ENCODE measurements around the gene NCSTN. TPM values are rescaled to one million over a fixed set of nuclear protein-coding genes. Genes with fewer than 3 reads are reported as not detected.
"Not testable (repeated sequence)": the region's sequence is repeated elsewhere in the genome, so short reads cannot be mapped to it uniquely, and the experiment has no call there.

The NCSTN gene
- total RNA-seq, 1 experiment from 2014 or later, result 67.8 TPM

DNA sequence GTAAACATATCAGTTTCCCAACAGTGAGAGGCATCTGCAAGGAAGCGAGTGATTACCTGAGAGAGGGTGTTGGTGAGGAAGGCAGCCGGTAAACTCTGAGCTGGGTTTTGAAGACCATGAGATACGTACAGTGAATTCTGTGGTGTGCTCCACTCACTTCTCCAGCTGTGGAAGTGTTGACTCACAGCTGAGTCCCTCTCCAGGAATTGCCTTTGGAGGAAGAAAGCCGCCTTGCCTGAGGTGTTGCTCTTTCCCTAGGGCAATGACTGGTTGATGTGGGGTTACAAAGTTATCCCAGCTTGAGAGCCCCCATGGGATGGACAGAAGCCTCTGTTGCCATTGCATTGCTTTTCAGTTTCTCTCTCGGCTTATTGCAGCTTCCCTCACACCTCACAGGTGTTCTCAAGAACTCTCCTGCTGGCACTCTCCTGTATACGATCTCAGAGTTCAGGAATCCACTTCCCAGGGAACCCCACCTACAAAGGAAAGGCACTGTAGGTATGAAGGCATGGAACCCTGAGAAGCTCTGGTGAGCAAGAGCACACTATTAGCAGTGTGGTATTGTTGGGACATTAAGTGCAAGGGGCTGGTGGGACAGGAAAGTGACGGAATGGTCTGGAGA, 34.5 kb downstream of the NCSTN start:
- H3T11ph ChIP-seq (ENCODE audit: low read length), result no peak overlapping the region
- no peak overlapping the region for H3K4ac ChIP-seq (ENCODE audit: low read depth, low read length)
- no peak overlapping the region for H2AFZ ChIP-seq (ENCODE audit: low read length)
- H3K9me3 Mint-ChIP-seq, result no peaks in the 10 kb centered on the region; a peak in 1 of 5 replicates
- H3K14ac ChIP-seq (ENCODE audit: insufficient read depth, low read length), result no peak overlapping the region
- no peak overlapping the region for H3K56ac ChIP-seq (ENCODE audit: insufficient read length, low read depth, low read length)
- peaks cover 7% of the 10 kb centered on the region for H3K23me2 ChIP-seq (ENCODE audit: insufficient read length, low read depth, low read length, poor library complexity, severe bottlenecking)
- H4K20me1 ChIP-seq (ENCODE audit: control insufficient read depth, insufficient read depth, insufficient read length), result no peaks in the 10 kb centered on the region
- no CpG with 5 or more reads among the region's 7 CpGs for whole genome bisulfite sequencing (ENCODE audit: extremely low coverage, insufficient read length, low lambda C conversion rate)
- no peak overlapping the region for H4K8ac ChIP-seq (replicated peaks; ENCODE audit: insufficient read length, low read depth, low read length)
- H2BK20ac ChIP-seq (ENCODE audit: low read depth, low read length, poor library complexity, severe bottlenecking), result no peak overlapping the region
- no peak overlapping the region for H2BK12ac ChIP-seq (ENCODE audit: insufficient read length, low read depth, low read length)
- no peak overlapping the region for H2AK5ac ChIP-seq (ENCODE audit: insufficient read length, low read length)
- H4K5ac ChIP-seq (ENCODE audit: insufficient read length, low read depth, low read length), result no peak overlapping the region
- no peak overlapping the region for H3K9ac ChIP-seq (ENCODE audit: extremely low read depth, insufficient read length, low read length)
- peaks cover 41 to 47% of the 10 kb centered on the region in 2 experiments for H3K4me1 Mint-ChIP-seq
- no peak overlapping the region for H3K4me2 ChIP-seq (ENCODE audit: insufficient read depth, insufficient read length, low read length)
- H3K27ac ChIP-seq (ENCODE audit: insufficient read length, low read depth, low read length), result no peak overlapping the region
- H3K18ac ChIP-seq (ENCODE audit: insufficient read length, low read depth, low read length), result no peak overlapping the region
- no peak overlapping the region for H2BK120ac ChIP-seq (ENCODE audit: low read depth, low read length, poor library complexity, severe bottlenecking)
- no peaks in the 10 kb centered on the region for H3K79me2 ChIP-seq (ENCODE audit: insufficient read depth, low read length)
- no peaks in the 10 kb centered on the region for H3K79me1 ChIP-seq (ENCODE audit: insufficient read depth, low read depth, low read length, poor library complexity, severe bottlenecking)
- H3K36me3 Mint-ChIP-seq (ENCODE audit: insufficient read depth in 1 of 3, low read depth in 3 of 3), result no peaks in the 10 kb centered on the region
- H4K91ac ChIP-seq (ENCODE audit: insufficient read length, low read depth, low read length), result no peak overlapping the region
- H3K9me3 ChIP-seq (ENCODE audit: control insufficient read depth, low read depth, low read length), result no peaks in the 10 kb centered on the region
- TF ChIP-seq, protein P1, sequence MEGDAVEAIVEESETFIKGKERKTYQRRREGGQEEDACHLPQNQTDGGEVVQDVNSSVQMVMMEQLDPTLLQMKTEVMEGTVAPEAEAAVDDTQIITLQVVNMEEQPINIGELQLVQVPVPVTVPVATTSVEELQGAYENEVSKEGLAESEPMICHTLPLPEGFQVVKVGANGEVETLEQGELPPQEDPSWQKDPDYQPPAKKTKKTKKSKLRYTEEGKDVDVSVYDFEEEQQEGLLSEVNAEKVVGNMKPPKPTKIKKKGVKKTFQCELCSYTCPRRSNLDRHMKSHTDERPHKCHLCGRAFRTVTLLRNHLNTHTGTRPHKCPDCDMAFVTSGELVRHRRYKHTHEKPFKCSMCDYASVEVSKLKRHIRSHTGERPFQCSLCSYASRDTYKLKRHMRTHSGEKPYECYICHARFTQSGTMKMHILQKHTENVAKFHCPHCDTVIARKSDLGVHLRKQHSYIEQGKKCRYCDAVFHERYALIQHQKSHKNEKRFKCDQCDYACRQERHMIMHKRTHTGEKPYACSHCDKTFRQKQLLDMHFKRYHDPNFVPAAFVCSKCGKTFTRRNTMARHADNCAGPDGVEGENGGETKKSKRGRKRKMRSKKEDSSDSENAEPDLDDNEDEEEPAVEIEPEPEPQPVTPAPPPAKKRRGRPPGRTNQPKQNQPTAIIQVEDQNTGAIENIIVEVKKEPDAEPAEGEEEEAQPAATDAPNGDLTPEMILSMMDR (conservative IDR thresholded peaks at IDR 0.05), result no peak
- H3K27ac Mint-ChIP-seq, result 0 out of 7 replicates have a peak overlapping the region, but pooled peaks of 1 of the 3 experiments have one; percentile 4
- H3K27me3 ChIP-seq (ENCODE audit: insufficient read depth, low read length), result no peaks in the 10 kb centered on the region
- DNase-seq, result peak; percentile 33
- no peaks in the 10 kb centered on the region for H3K27me3 Mint-ChIP-seq (ENCODE audit: low read depth)
- peaks cover 20% of the 10 kb centered on the region for H3K4me1 ChIP-seq (ENCODE audit: insufficient read depth, low read length)
- H3K23ac ChIP-seq (ENCODE audit: insufficient read length, low read depth, low read length), result no peak overlapping the region
- H2BK15ac ChIP-seq (ENCODE audit: low read depth, low read length), result no peak overlapping the region
- no peak overlapping the region for H2BK5ac ChIP-seq (ENCODE audit: insufficient read length, low read length)
- no peak overlapping the region for H3K4me3 Mint-ChIP-seq

DNA sequence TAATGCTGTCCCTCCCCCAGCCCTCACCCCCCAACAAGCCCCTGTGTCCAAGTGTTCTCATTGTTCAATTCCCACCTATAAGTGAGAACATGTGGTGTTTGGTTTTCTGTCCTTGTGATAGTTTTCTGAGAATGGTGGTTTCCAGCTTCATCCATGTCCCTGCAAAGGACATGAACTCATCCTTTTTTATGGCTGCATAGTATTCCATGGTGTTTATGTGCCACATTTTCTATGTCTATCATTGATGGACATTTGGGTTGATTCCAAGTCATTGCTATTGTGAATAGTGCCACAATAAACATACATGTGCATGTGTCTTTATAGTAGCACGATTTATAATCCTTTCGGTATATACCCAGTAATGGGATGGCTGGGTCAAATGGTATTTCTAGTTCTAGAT, 41.6 kb downstream of the NCSTN start:
- not testable (repeated sequence) for H3K18ac ChIP-seq (ENCODE audit: insufficient read length, low read depth, low read length); H3K4me2 ChIP-seq (ENCODE audit: insufficient read depth, insufficient read length, low read length); H3T11ph ChIP-seq (ENCODE audit: low read length); H2BK12ac ChIP-seq (ENCODE audit: insufficient read length, low read depth, low read length); H3K27me3 ChIP-seq (ENCODE audit: insufficient read depth, low read length); H2BK5ac ChIP-seq (ENCODE audit: insufficient read length, low read length); H3K36me3 Mint-ChIP-seq (ENCODE audit: insufficient read depth in 1 of 3, low read depth in 3 of 3); H4K5ac ChIP-seq (ENCODE audit: insufficient read length, low read depth, low read length); H3K56ac ChIP-seq (ENCODE audit: insufficient read length, low read depth, low read length); H3K4ac ChIP-seq (ENCODE audit: low read depth, low read length); DNase-seq; H2AFZ ChIP-seq (ENCODE audit: low read length); H2AK5ac ChIP-seq (ENCODE audit: insufficient read length, low read length); H4K8ac ChIP-seq (replicated peaks; ENCODE audit: insufficient read length, low read depth, low read length); H3K4me3 Mint-ChIP-seq; H3K14ac ChIP-seq (ENCODE audit: insufficient read depth, low read length); H3K27me3 Mint-ChIP-seq (ENCODE audit: low read depth); H3K4me1 Mint-ChIP-seq; H3K23ac ChIP-seq (ENCODE audit: insufficient read length, low read depth, low read length); H3K9me3 Mint-ChIP-seq; H3K79me1 ChIP-seq (ENCODE audit: insufficient read depth, low read depth, low read length, poor library complexity, severe bottlenecking); H3K23me2 ChIP-seq (ENCODE audit: insufficient read length, low read depth, low read length, poor library complexity, severe bottlenecking); H4K91ac ChIP-seq (ENCODE audit: insufficient read length, low read depth, low read length); H2BK15ac ChIP-seq (ENCODE audit: low read depth, low read length); H3K27ac Mint-ChIP-seq; H2BK20ac ChIP-seq (ENCODE audit: low read depth, low read length, poor library complexity, severe bottlenecking); H4K20me1 ChIP-seq (ENCODE audit: control insufficient read depth, insufficient read depth, insufficient read length); H3K9me3 ChIP-seq (ENCODE audit: control insufficient read depth, low read depth, low read length); H3K27ac ChIP-seq (ENCODE audit: insufficient read length, low read depth, low read length); H3K4me1 ChIP-seq (ENCODE audit: insufficient read depth, low read length); H2BK120ac ChIP-seq (ENCODE audit: low read depth, low read length, poor library complexity, severe bottlenecking); H3K79me2 ChIP-seq (ENCODE audit: insufficient read depth, low read length); H3K9ac ChIP-seq (ENCODE audit: extremely low read depth, insufficient read length, low read length)
- no CpG with 5 or more reads among the region's 2 CpGs for WGBS (ENCODE audit: extremely low coverage, insufficient read length, low lambda C conversion rate)

All from H9 (cell line).